Cardiac fibroblast (primary cell): Measurements from ENCODE around the gene SSU72.
A peak's percentile ranks its signal among the peaks of the same experiment; 100 is the strongest.
"Not testable (repeated sequence)": the region's sequence is repeated elsewhere in the genome, so short reads cannot be mapped to it uniquely, and the experiment has no call there.

Experiments used
- DNase-seq, 2 donors: peaks; one replicate each; pipeline versions ENCODE4 v3.0.0 to v3.0.0-alpha.2; 2010; ENCODE audit warnings: low read depth in 2 of 2
- H3K4me3 ChIP-seq, 2 donors: replicated peaks in 1 of 2; 1 replicate in 1 of 2; 2 replicates in 1 of 2; pipeline ENCODE4 v1.5.1; 2011; ENCODE audit warnings: low read depth in 2 of 2, low read length in 2 of 2, mild to moderate bottlenecking in 2 of 2, moderate library complexity in 1 of 2
- TF ChIP-seq, protein P1 (sequence below): IDR thresholded peaks from one replicate; pipeline ENCODE4 v1.5.1; 2011; ENCODE audit warnings: low read depth, mild to moderate bottlenecking, low read length, inconsistent platforms

The SSU72 gene

GRCh38 chr1:1521331-1521730 is 53.3 kb downstream of the SSU72 start:
- TF ChIP-seq, protein P1, sequence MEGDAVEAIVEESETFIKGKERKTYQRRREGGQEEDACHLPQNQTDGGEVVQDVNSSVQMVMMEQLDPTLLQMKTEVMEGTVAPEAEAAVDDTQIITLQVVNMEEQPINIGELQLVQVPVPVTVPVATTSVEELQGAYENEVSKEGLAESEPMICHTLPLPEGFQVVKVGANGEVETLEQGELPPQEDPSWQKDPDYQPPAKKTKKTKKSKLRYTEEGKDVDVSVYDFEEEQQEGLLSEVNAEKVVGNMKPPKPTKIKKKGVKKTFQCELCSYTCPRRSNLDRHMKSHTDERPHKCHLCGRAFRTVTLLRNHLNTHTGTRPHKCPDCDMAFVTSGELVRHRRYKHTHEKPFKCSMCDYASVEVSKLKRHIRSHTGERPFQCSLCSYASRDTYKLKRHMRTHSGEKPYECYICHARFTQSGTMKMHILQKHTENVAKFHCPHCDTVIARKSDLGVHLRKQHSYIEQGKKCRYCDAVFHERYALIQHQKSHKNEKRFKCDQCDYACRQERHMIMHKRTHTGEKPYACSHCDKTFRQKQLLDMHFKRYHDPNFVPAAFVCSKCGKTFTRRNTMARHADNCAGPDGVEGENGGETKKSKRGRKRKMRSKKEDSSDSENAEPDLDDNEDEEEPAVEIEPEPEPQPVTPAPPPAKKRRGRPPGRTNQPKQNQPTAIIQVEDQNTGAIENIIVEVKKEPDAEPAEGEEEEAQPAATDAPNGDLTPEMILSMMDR, result no peak
- no peak for DNase-seq

GRCh38 chr1:1519805-1520505 is 54.7 kb downstream of the SSU72 start:
- not testable (repeated sequence) for DNase-seq, H3K4me3 ChIP-seq

More at GRCh38 chr1:1521331-1521730, 53.3 kb downstream of the SSU72 start:
- no peak overlapping the region for H3K4me3 ChIP-seq

- not testable (repeated sequence) for DNase-seq, H3K4me3 ChIP-seq
These were observed 56.0 kb downstream of the SSU72 start for GRCh38 chr1:1518621-1519007.

DNA sequence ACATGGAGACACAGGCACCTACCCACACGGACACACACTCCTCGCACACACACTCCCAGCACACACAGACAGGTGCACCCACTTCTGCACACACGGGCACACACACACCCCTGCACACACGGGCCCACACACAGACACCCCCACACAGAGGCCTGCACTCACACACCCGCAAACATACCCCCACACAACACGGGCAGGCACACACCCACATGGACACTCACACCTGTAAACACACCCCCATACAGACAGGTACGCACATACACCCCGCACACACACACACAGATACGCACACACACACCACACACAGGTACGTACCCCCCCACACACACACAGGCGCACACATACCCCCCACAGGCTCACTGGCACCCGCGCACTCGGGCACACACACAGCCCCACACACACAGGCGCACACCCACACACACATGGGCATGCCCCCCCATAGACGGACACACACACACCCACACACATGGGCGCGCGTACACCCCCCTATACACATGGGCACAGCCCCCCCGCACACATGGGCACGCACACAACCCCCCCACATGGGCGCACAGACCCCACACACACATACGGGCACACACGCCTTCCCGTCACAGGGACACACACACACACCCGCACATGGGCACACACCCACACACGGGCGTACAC is 56.6 kb downstream of the SSU72 start:
- no peak for DNase-seq
- no peak overlapping the region for H3K4me3 ChIP-seq
- TF ChIP-seq, protein P1, result no peak

GRCh38 chr1:1516923-1517322 is 57.7 kb downstream of the SSU72 start:
- H3K4me3 ChIP-seq, DNase-seq: not testable (repeated sequence)

GRCh38 chr1:1514376-1514775 is 60.3 kb downstream of the SSU72 start:
- not testable (repeated sequence) for DNase-seq, H3K4me3 ChIP-seq

GRCh38 chr1:1513675-1514074 is 61.0 kb downstream of the SSU72 start:
- not testable (repeated sequence) for DNase-seq
- peak overlapping the region in 1 of 2 donors; percentile 14 for H3K4me3 ChIP-seq

GRCh38 chr1:1512425-1512824 is 62.2 kb downstream of the SSU72 start:
- peak overlapping the region; percentile 60 to 91 for H3K4me3 ChIP-seq
- DNase-seq, result not testable (repeated sequence)

DNA sequence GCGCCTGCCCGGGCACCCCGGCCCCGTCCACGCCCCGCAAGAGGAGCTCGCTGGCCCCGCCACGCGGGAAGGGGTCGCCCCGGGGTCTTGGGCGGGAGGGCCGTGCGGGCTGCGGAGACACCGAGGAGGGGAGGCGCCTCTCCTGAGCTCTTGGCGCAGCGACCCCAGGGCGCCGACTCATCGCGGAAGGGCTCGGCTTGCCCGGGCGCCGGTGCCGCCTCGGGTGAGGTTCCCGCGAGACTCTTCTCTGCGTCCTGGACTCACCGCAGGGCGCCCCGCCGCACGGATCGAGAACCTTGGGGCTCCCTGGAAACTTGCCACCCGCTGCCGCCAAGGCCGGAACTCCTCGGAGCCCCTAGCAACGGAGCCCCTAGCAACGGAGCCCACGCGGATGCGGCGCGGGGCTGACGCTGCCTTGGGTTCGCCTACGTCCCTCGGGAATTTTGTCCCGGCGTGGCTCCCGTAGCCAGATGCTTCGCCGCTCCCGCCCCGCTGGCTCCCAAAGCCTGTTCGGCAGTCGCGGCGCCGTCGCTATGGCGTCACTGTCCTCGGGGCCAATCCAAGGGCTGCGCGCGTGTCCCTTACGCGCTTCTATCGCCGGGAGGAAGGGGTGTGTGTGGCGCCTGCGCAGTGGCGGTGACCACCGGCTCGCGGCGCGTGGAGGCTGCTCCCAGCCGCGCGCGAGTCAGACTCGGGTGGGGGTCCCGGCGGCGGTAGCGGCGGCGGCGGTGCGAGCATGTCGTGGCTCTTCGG is 63.0 kb downstream of the SSU72 start, which contains the start of gene ATAD3A:
Gene ATAD3A, plus strand, starts transcription at position 630 of the 753 bp plus-strand sequence. Its CDS starts 107 bp downstream, at position 737.
- TF ChIP-seq, protein P1, result no peak
- peak within 1 kb of the TSS; percentile 91 to 93 for H3K4me3 ChIP-seq
- DNase-seq, result peak; percentile 99
